Raji (cell line): ENCODE results near the gene ADD2.

Source experiments
- POLR2A ChIP-seq: IDR thresholded peaks from 2 replicates; pipeline ENCODE4 v1.6.1; 2011; ENCODE audit warnings: low read depth, low read length, control low read depth; ENCODE audit not compliant: insufficient read depth

Gene ADD2

GRCh38 chr2:70767699-70768589 is at the start of gene ADD2:
ADD2 (minus strand) TSS chr2:70768200; CDS start chr2:70706408, 61,792 bp downstream.
- TF ChIP-seq POLR2A: no peak

- no peak for TF ChIP-seq POLR2A
Measured at GRCh38 chr2:70817284-70817954, 49.4 kb upstream of the ADD2 start.

- TF ChIP-seq POLR2A: no peak
Measured at GRCh38 chr2:70816726-70817125, 48.7 kb upstream of the ADD2 start.

GRCh38 chr2:70808983-70809958 is 41.3 kb upstream of the ADD2 start:
- TF ChIP-seq POLR2A: no peak

GRCh38 chr2:70807828-70808118 is 39.8 kb upstream of the ADD2 start:
- TF ChIP-seq POLR2A: no peak

GRCh38 chr2:70807102-70807827 is 39.3 kb upstream of the ADD2 start:
- no peak for TF ChIP-seq POLR2A

- TF ChIP-seq POLR2A: no peak
Measured at GRCh38 chr2:70806620-70807019, 38.6 kb upstream of the ADD2 start.

- no peak for TF ChIP-seq POLR2A
Measured at GRCh38 chr2:70806013-70806412, 38.0 kb upstream of the ADD2 start.

- no peak for TF ChIP-seq POLR2A
Measured at GRCh38 chr2:70801607-70802263, 33.7 kb upstream of the ADD2 start.

GRCh38 chr2:70799706-70800105 is 31.7 kb upstream of the ADD2 start:
- TF ChIP-seq POLR2A: no peak

GRCh38 chr2:70797506-70797905 is 29.5 kb upstream of the ADD2 start:
- TF ChIP-seq POLR2A: no peak

- TF ChIP-seq POLR2A: no peak
Measured at GRCh38 chr2:70796262-70796661, 28.3 kb upstream of the ADD2 start.

- no peak for TF ChIP-seq POLR2A
Measured at GRCh38 chr2:70795164-70795995, 27.4 kb upstream of the ADD2 start.
